Stomach (tissue), 4 donors: Measurements from ENCODE around the gene CYP26B1.

Experiments used
- EP300 ChIP-seq: sonication (generic); formaldehyde crosslinking; IDR thresholded peaks from one replicate; pipeline ENCODE4 v1.6.1; 2017; ENCODE audit warnings: antibody characterized with exemption
- POLR2A ChIP-seq, 4 donors: fragments of 450-650 bp; IDR thresholded peaks; one replicate each; pipeline ENCODE4 v1.6.1; 2016; ENCODE audit warnings: antibody characterized with exemption in 4 of 4, control low read depth in 2 of 4, mild to moderate bottlenecking in 1 of 4, moderate library complexity in 1 of 4
- POLR2AphosphoS5 ChIP-seq, 3 donors: sonication (generic); formaldehyde crosslinking; IDR thresholded peaks; one replicate each; pipeline ENCODE4 v1.6.1; 2016; ENCODE audit warnings: antibody characterized with exemption in 3 of 3
- TF ChIP-seq, protein P1 (sequence below), 7 experiments: fragments of 450-650 bp in 4 of 7; fragments of 200-600 bp in 3 of 7; sonication (generic) in 3 of 7; IDR thresholded peaks; one replicate each; pipeline ENCODE4 v1.5.1; 2016 to 2019; ENCODE audit warnings: antibody characterized with exemption in 7 of 7, control low read depth in 2 of 7, mild to moderate bottlenecking in 1 of 7

DNA sequence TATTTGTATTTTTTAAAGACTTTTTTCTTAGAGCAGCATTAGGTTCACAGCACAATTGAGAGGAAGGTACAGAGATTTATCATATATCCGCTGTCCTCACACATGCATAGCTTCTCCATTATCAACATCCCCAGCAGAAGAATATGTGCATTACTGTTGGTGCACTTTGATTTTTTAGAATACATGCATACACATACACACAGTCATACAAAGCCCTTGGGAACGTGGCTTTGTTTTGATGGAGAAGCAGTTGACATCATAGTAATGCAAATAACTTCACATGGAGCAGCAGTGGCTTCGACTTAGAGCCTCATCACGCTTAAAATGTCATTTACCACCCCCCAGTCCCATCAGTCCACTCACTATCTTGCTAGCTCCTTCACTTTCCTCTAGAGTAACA lies 26.5 kb downstream of the CYP26B1 start:
- TF ChIP-seq EP300 (no peak), POLR2AphosphoS5 (IDR thresholded peaks at IDR 0.05) (no peak), POLR2A (IDR thresholded peaks at IDR 0.05) (no peak)
- TF ChIP-seq, protein P1, sequence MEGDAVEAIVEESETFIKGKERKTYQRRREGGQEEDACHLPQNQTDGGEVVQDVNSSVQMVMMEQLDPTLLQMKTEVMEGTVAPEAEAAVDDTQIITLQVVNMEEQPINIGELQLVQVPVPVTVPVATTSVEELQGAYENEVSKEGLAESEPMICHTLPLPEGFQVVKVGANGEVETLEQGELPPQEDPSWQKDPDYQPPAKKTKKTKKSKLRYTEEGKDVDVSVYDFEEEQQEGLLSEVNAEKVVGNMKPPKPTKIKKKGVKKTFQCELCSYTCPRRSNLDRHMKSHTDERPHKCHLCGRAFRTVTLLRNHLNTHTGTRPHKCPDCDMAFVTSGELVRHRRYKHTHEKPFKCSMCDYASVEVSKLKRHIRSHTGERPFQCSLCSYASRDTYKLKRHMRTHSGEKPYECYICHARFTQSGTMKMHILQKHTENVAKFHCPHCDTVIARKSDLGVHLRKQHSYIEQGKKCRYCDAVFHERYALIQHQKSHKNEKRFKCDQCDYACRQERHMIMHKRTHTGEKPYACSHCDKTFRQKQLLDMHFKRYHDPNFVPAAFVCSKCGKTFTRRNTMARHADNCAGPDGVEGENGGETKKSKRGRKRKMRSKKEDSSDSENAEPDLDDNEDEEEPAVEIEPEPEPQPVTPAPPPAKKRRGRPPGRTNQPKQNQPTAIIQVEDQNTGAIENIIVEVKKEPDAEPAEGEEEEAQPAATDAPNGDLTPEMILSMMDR (IDR thresholded peaks at IDR 0.05): no peak
